Muscle of leg (tissue), 11 donors: ENCODE results near the gene PNPLA8. TPM values are rescaled to one million over a fixed set of nuclear protein-coding genes. Genes with fewer than 3 reads are reported as not detected.

ENCODE experiments used
- DNase-seq: peaks from one replicate; pipeline ENCODE4 v3.0.0; 2013
- H3K27ac ChIP-seq: one replicate; pipeline ENCODE4 v1.5.1; 2013; ENCODE audit warnings: mild to moderate bottlenecking, low read length, control low read depth
- H3K27me3 ChIP-seq: one replicate; pipeline ENCODE4 v1.6.1; 2013; ENCODE audit warnings: low read length; ENCODE audit not compliant: control insufficient read depth, insufficient read depth
- H3K36me3 ChIP-seq: one replicate; pipeline ENCODE4 v1.6.1; 2013; ENCODE audit warnings: low read length; ENCODE audit not compliant: control insufficient read depth, insufficient read depth
- H3K4me1 ChIP-seq: one replicate; pipeline ENCODE4 v1.6.1; 2013; ENCODE audit warnings: low read length; ENCODE audit not compliant: control insufficient read depth, insufficient read depth
- H3K4me3 ChIP-seq: one replicate; pipeline ENCODE4 v1.5.1; 2013; ENCODE audit warnings: low read length, control low read depth
- H3K9me3 ChIP-seq: replicated peaks from 2 replicates; pipeline ENCODE4 v1.6.1; 2013; ENCODE audit warnings: low read depth, low read length; ENCODE audit not compliant: control insufficient read depth
- WGBS: methylation state at CpG from one replicate; pipeline ENCODE4 v1.1.5; 2013; ENCODE audit warnings: missing lambda C conversion rate; ENCODE audit not compliant: insufficient coverage; 5-methylcytosine and 5-hydroxymethylcytosine counted together
- polyA plus RNA-seq, 8 donors: library from polyadenylated mRNA; unstranded; fragments of 120-200 nt; gene quantifications; one replicate each; pipeline versions ENCODE4 v1.2.1 to v1.2.3, GENCODE V29; 2013; ENCODE audit warnings: inconsistent platforms in 1 of 8, low replicate concordance in 1 of 8; ENCODE audit not compliant: insufficient read length in 8 of 8, insufficient read depth in 1 of 8
- total RNA-seq: library from RNA; stranded (reverse); fragments of 120-200 nt; gene quantifications from one replicate; pipeline ENCODE4 v1.2.4, GENCODE V29; 2013

Gene PNPLA8
- total and polyA plus RNA-seq, 9 donors, result 17.3 to 27.0 (median 22.6) TPM

DNA sequence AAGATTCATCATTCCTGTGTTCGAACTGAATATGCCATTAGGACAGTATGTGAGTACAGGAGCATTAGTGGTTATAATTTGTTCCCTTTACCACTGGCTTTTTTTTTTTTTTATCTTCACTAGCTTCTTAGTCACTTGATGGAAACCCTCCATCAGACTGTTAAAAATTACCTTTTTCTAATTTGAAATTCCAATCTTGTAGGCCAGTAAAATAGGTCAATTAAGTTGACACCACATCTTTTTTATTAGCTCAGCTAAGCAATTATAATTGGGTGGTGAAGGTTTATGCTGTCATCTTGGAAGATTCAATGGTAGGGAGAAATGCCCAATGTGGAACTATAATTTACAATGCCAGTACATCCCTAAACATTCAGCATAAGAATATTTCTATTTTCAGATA, 75.8 kb downstream of the PNPLA8 start:
- WGBS, result no CpG with 5 or more reads among the region's 1 CpG
- Histone ChIP-seq H3K36me3 (no peaks in the 10 kb centered on the region), H3K9me3 (no peaks in the 10 kb centered on the region), H3K27ac (no peak overlapping the region), H3K27me3 (peaks cover 9% of the 10 kb centered on the region), H3K4me1 (peaks cover 8% of the 10 kb centered on the region), H3K4me3 (no peak overlapping the region)
- DNase-seq, result no peak

DNA sequence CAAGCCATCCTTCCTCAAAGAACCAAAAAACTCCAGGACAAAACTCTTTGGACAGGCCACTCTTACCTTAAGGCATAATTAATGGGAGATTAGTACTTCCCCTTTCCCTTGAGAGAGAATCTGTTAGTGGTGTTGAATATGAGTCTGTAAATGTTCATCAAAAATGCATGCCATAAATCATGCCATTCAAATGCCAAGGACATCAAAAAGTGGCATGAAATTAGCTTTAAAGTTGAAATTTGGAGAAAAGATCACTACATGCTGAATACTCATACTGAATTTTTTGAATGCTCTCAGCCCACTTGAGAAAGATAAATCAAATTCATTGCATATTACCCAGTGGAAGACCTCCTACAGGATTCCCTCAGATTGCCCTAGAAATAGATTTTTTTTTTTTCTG, 76.4 kb downstream of the PNPLA8 start:
- Histone ChIP-seq H3K27me3 (peaks cover 4% of the 10 kb centered on the region), H3K4me1 (peaks cover 4% of the 10 kb centered on the region), H3K4me3 (no peak overlapping the region), H3K9me3 (no peaks in the 10 kb centered on the region), H3K36me3 (no peaks in the 10 kb centered on the region), H3K27ac (no peak overlapping the region)
- no peak for DNase-seq

DNA sequence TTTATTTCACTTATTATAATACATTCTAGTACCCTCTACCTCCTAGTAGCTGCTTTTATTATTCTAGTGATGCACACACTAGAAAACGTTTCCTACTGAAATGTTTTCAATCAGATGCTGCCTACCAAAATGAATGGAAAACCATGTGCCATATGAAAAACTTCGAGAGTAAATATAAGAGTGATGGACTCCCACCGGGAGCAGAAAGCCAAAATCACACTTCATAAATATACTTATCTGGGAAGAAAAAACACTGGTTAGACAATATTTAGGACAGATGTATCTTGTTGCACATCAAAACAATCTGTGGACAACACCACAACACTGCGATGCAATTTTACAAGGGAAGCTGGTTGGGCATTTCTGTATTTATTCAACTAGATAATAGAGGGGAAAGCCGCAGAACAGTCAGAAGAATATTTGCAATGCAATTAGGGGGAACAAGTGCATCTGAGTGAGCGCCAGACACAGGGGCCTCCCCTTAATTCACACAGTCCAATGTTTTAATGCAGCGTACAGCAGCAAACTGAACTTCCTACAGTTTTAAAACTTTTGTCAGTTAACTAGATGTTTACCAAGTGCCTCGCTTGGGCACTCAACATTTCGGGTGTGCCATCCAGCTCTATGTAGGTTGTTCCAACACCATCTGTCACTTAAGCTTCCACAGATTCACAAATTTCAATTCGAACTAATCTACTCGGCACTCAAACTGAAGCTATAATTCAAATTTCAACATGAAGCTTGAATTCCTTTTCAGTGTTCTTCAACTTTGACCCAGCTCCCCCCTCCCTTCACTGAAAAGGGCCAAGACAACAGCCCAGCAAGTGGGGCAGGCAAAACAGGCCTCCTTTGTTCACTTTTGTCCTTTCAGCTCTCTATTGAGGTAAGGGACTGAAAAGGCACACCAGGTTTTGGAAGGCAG, 77.1 kb downstream of the PNPLA8 start:
- DNase-seq, result no peak

DNA sequence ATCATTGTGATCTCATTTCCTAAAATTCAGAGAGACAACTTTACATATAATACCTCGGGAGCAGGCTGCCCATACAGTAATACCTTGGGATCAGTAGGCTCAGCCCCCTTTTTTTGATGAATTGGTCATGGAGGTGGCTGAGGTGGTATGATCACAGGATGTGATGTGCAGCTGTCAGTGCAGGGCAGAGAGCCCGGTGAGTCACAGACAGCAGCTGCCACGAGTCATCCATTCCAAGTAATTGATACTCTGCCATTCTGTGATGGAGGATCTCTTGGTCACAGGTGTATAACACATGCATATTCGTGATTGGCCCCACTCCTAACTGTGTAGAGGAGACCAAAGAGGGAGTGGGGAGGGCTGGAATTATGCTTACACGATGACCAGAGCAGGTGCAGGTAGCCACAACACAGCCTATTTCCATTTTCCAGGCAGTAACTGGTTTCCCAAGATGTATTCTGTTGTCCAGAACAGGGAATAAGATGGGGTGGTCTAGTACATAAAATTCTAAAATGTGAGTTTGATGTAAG, 83.8 kb downstream of the PNPLA8 start:
- 70% methylated on average over 2 of the region's 5 CpGs for WGBS
- DNase-seq, result peak; percentile 72

More for the DNA sequence above, 77.1 kb downstream of the PNPLA8 start:
- Histone ChIP-seq H3K27me3 (no peaks in the 10 kb centered on the region), H3K27ac (no peak overlapping the region), H3K36me3 (no peaks in the 10 kb centered on the region), H3K9me3 (no peaks in the 10 kb centered on the region), H3K4me3 (no peak overlapping the region), H3K4me1 (no peaks in the 10 kb centered on the region)
- 68% methylated on average over 6 of the region's 11 CpGs for WGBS

DNA sequence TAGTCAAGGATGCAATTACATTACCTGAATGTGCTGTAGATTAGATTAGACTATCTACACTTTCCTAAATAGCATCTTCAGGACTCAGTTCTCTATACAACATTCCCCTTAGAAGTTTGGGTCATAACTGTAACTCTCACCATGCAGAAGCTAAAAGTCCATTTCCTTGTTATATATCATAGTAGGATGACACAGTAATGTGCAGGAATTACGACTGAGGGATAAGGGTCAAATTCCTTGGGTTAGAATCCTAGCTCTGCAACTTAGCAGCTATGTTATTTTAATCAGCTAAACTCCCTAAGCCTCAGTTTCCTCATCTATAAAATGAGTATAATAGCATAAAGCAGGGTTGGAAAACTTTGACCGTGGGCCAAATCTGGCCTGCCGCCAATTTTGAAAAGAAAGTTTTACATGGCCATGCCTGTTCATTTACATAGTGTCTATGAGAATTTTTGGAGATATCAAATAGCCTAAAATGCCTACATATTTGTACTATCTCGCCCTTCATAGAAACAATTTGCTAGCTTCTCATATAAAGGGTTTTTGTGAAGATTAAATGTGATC, 84.5 kb downstream of the PNPLA8 start:
- H3K36me3 ChIP-seq, result no peaks in the 10 kb centered on the region
- no peak for DNase-seq
- H3K27me3 ChIP-seq, result no peaks in the 10 kb centered on the region
- no CpG with 5 or more reads among the region's 4 CpGs for WGBS
- H3K4me3 ChIP-seq, result no peak overlapping the region
- H3K27ac ChIP-seq, result no peak overlapping the region
- no peaks in the 10 kb centered on the region for H3K9me3 ChIP-seq
- H3K4me1 ChIP-seq, result no peaks in the 10 kb centered on the region

More for the DNA sequence above, 83.8 kb downstream of the PNPLA8 start:
- Histone ChIP-seq H3K4me3 (no peak overlapping the region), H3K36me3 (no peaks in the 10 kb centered on the region), H3K27me3 (no peaks in the 10 kb centered on the region), H3K9me3 (no peaks in the 10 kb centered on the region), H3K27ac (peak overlapping the region; percentile 50), H3K4me1 (no peaks in the 10 kb centered on the region)

DNA sequence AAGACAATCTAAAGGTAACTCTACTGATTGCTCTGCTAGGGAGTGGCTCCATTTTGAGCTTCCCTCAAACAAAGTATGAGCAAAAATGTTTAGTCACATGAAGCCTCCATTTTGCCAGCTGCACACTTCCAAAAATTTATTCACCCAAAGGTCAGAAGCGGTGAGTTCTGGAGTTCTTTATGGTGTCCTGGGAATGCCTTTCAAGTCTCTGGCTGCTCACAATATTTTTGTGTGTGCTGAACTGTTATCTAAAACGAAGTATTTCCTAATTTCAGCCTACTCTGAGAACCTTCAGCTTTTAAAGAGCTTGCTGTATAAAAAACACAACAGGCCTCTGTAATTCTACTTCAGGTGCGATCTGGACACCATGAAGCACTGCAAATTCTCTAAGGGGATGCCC, 85.3 kb downstream of the PNPLA8 start:
- H3K27ac ChIP-seq, result no peak overlapping the region
- H3K9me3 ChIP-seq, result no peaks in the 10 kb centered on the region
- no CpG with 5 or more reads among the region's 3 CpGs for WGBS
- H3K36me3 ChIP-seq, result no peaks in the 10 kb centered on the region
- no peaks in the 10 kb centered on the region for H3K4me1 ChIP-seq
- DNase-seq, result no peak
- no peaks in the 10 kb centered on the region for H3K27me3 ChIP-seq
- H3K4me3 ChIP-seq, result no peak overlapping the region

DNA sequence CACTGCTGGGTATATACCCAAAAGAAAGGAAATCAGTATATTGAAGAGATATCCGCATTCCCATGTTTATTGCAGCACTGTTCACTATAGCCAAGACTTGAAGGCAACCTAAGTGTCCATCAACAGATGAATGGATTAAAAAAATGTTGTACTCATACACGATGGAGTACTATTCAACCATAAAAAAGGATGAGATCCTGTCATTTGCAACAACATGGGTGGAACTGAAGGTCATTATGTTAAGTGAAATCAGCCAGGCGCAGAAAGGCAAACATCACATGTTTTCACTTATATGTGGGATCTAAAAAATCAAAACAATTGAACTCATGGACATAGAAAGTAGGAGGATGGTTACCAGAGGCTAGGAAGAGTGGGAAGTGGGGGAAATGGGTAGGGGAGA, 89.0 kb downstream of the PNPLA8 start:
- Histone ChIP-seq H3K9me3 (no peaks in the 10 kb centered on the region), H3K4me1 (no peaks in the 10 kb centered on the region), H3K4me3 (no peak overlapping the region), H3K36me3 (no peaks in the 10 kb centered on the region), H3K27ac (no peak overlapping the region), H3K27me3 (no peaks in the 10 kb centered on the region)
- DNase-seq, result no peak
- no CpG with 5 or more reads among the region's 3 CpGs for WGBS

DNA sequence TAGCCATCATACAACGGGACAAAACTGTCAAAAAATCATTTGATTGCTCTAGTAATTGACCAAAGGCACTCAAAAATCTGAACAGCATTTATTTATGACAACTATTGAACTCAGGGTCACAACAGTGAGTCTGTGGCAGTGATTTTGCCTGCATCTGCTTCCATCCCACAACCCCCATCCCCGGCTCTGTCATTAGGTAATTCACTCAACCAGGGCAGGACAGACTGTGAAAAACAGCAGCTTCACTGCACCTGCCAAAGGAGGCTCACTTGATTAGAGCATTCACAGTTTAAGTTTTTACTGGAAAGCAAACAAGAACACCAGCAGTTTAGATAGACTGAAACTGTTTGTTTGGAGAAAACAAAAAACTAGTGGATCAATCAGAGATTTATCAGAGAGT, 91.9 kb downstream of the PNPLA8 start:
- WGBS, result 50% methylated on average over 1 of the region's 2 CpGs
- Histone ChIP-seq H3K27me3 (no peaks in the 10 kb centered on the region), H3K4me3 (no peak overlapping the region), H3K9me3 (no peaks in the 10 kb centered on the region), H3K4me1 (no peaks in the 10 kb centered on the region), H3K27ac (no peak overlapping the region), H3K36me3 (no peaks in the 10 kb centered on the region)
- no peak for DNase-seq

DNA sequence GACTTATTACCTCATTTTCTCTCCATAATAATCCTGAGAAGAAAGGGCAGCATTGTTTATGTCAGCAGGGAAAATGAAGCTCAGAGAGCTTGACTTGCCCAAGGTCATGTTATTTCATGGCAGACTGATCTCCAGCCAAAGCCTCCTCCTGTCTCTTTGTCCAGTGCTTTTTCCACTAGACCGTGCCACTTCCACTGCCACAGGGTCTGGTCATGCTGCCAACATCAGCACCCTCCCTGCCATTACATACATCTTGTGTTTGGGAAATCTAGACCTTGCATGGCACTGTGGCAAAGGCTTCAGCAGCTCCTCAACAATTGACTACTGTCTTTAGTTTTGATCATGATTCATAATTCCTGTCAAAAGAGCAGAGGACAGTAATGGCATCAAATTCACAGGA, 94.8 kb downstream of the PNPLA8 start:
- H3K9me3 ChIP-seq, result no peaks in the 10 kb centered on the region
- H3K36me3 ChIP-seq, result no peaks in the 10 kb centered on the region
- no peak overlapping the region for H3K27ac ChIP-seq
- H3K4me1 ChIP-seq, result no peaks in the 10 kb centered on the region
- no peak for DNase-seq
- no peaks in the 10 kb centered on the region for H3K27me3 ChIP-seq
- H3K4me3 ChIP-seq, result no peak overlapping the region
- WGBS, result 71% methylated on average over 1 of the region's 1 CpG

DNA sequence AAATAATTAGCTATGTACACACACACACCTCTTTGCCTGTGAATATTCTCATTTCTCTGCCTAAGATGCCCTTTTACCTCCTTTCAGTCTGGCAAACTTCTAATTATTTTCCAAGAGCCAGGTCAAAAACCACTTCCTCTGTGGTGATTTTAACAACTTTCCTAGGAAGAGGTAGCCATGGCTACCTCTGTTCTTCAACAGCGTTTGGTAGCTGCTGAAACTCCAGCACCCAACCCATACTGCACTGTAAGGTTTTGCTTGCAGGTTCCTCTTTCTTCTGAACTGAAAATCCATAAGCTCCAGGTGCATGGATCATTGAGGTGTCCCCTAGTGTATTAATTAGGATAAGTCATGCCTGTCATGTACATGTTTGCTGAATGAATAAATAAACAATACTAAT, 95.3 kb downstream of the PNPLA8 start:
- Histone ChIP-seq H3K27ac (no peak overlapping the region), H3K36me3 (no peaks in the 10 kb centered on the region), H3K27me3 (no peaks in the 10 kb centered on the region), H3K4me3 (no peak overlapping the region), H3K4me1 (no peaks in the 10 kb centered on the region), H3K9me3 (no peaks in the 10 kb centered on the region)
- WGBS, result 67% methylated on average over 1 of the region's 1 CpG
- DNase-seq, result no peak
